ENCODE data around the gene AOC3. TPM values are rescaled to one million over a fixed set of nuclear protein-coding genes. Genes with fewer than 3 reads are reported as not detected.

Gene AOC3
- total and polyA plus RNA-seq, 2 of the 13 experiments (the other 11 are each of a cell fraction or from before 2014, with no cell fraction given), result 8.7 to 51.7 TPM

- TF ChIP-seq ISL2 (CRISPR knock-in tag; IDR thresholded peaks at IDR 0.05), result peak; percentile 35; the same call in 1 of the 2 replicates
- peak; percentile 15; the same call in 1 of the 2 replicates for TF ChIP-seq YEATS2 (CRISPR knock-in tag; IDR thresholded peaks at IDR 0.05; ENCODE audit: borderline replicate concordance)
- no peak for TF ChIP-seq ZNF354B (CRISPR knock-in tag; IDR thresholded peaks at IDR 0.05)
- TF ChIP-seq YEATS4 (CRISPR knock-in tag; IDR thresholded peaks at IDR 0.05; ENCODE audit: borderline replicate concordance), result no peak; the same call in 1 of the 2 replicates
- TF ChIP-seq ZIK1 (CRISPR knock-in tag; IDR thresholded peaks at IDR 0.05; ENCODE audit: borderline replicate concordance, low read depth), result no peak
- TF ChIP-seq MZF1 (CRISPR knock-in tag; IDR thresholded peaks at IDR 0.05; ENCODE audit: borderline replicate concordance), result no peak
- no peak for TF ChIP-seq GABPB1 (CRISPR knock-in tag; IDR thresholded peaks at IDR 0.05)
- TF ChIP-seq NR2C2 (CRISPR knock-in tag; IDR thresholded peaks at IDR 0.05; ENCODE audit: borderline replicate concordance), result 0 out of 2 replicates have a peak, but pooled peaks have one; percentile 19
- no peak for TF ChIP-seq ELF3 (CRISPR knock-in tag; IDR thresholded peaks at IDR 0.05)
- TF ChIP-seq ELF4 (CRISPR knock-in tag; IDR thresholded peaks at IDR 0.05; ENCODE audit: borderline replicate concordance), result no peak
- TF ChIP-seq SAP130 (CRISPR knock-in tag; IDR thresholded peaks at IDR 0.05; ENCODE audit: low read depth), result peak; percentile 66
- 0 out of 2 replicates have a peak, but pooled peaks have one; percentile 6 for TF ChIP-seq MAZ (IDR thresholded peaks at IDR 0.05; ENCODE audit: borderline replicate concordance, low read depth, low read length)
- 0 out of 2 replicates have a peak, but pooled peaks have one; percentile 40 for TF ChIP-seq MAZ (CRISPR knock-in tag; IDR thresholded peaks at IDR 0.05; ENCODE audit: low read depth)
- no peak for TF ChIP-seq ZNF333 (CRISPR knock-in tag; IDR thresholded peaks at IDR 0.05; ENCODE audit: borderline replicate concordance)
- no peak for TF ChIP-seq RFX3 (CRISPR knock-in tag; IDR thresholded peaks at IDR 0.05)
- no peak for TF ChIP-seq ZNF615 (CRISPR knock-in tag; IDR thresholded peaks at IDR 0.05; ENCODE audit: borderline replicate concordance)
- TF ChIP-seq, protein P1, sequence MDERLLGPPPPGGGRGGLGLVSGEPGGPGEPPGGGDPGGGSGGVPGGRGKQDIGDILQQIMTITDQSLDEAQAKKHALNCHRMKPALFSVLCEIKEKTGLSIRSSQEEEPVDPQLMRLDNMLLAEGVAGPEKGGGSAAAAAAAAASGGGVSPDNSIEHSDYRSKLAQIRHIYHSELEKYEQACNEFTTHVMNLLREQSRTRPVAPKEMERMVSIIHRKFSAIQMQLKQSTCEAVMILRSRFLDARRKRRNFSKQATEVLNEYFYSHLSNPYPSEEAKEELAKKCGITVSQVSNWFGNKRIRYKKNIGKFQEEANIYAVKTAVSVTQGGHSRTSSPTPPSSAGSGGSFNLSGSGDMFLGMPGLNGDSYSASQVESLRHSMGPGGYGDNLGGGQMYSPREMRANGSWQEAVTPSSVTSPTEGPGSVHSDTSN (CRISPR knock-in tag; IDR thresholded peaks at IDR 0.05), result no peak
- no peak for TF ChIP-seq AKAP8 (CRISPR knock-in tag; IDR thresholded peaks at IDR 0.05)
- TF ChIP-seq TCF7L2 (IDR thresholded peaks at IDR 0.05; ENCODE audit: low read depth, low read length), result no peak
- TF ChIP-seq ZNF777 (CRISPR knock-in tag; IDR thresholded peaks at IDR 0.05), result no peak
- no peak for TF ChIP-seq MATR3 (CRISPR knock-in tag; IDR thresholded peaks at IDR 0.05)
- no peak for TF ChIP-seq RFX5 (IDR thresholded peaks at IDR 0.05; ENCODE audit: low read depth, low read length)
- peak; percentile 91 for TF ChIP-seq ZBTB7A (CRISPR knock-in tag; IDR thresholded peaks at IDR 0.05)
- TF ChIP-seq NFRKB (IDR thresholded peaks at IDR 0.05), result no peak
- no peak for TF ChIP-seq ZNF550 (CRISPR knock-in tag; IDR thresholded peaks at IDR 0.05; ENCODE audit: borderline replicate concordance)
- TF ChIP-seq, protein P2, sequence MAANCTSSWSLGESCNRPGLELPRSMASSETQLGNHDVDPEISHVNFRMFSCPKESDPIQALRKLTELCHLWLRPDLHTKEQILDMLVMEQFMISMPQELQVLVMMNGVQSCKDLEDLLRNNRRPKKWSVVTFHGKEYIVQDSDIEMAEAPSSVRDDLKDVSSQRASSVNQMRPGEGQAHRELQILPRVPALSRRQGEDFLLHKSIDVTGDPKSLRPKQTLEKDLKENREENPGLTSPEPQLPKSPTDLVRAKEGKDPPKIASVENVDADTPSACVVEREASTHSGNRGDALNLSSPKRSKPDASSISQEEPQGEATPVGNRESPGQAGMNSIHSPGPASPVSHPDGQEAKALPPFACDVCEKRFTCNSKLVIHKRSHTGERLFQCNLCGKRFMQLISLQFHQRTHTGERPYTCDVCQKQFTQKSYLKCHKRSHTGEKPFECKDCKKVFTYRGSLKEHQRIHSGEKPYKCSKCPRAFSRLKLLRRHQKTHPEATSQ (CRISPR knock-in tag; IDR thresholded peaks at IDR 0.05; ENCODE audit: borderline replicate concordance), result no peak
- TF ChIP-seq, protein P3, sequence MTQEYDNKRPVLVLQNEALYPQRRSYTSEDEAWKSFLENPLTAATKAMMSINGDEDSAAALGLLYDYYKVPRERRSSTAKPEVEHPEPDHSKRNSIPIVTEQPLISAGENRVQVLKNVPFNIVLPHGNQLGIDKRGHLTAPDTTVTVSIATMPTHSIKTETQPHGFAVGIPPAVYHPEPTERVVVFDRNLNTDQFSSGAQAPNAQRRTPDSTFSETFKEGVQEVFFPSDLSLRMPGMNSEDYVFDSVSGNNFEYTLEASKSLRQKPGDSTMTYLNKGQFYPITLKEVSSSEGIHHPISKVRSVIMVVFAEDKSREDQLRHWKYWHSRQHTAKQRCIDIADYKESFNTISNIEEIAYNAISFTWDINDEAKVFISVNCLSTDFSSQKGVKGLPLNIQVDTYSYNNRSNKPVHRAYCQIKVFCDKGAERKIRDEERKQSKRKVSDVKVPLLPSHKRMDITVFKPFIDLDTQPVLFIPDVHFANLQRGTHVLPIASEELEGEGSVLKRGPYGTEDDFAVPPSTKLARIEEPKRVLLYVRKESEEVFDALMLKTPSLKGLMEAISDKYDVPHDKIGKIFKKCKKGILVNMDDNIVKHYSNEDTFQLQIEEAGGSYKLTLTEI (CRISPR knock-in tag; conservative IDR thresholded peaks at IDR 0.05), result no peak
Measured at GRCh38 chr17:42803074-42803883, 47.7 kb upstream of the AOC3 start (continued).

All from HepG2 (cell line).